SK-N-SH (cell line): ENCODE data around the gene FCHSD2.

Experiments
- CTCF ChIP-seq: fragments of 200-600 bp; sonication (generic); IDR thresholded peaks from 2 replicates; pipeline ENCODE4 v1.6.1; 2017; ENCODE audit warnings: antibody characterized with exemption, mild to moderate bottlenecking, moderate library complexity
- EP300 ChIP-seq, 2 experiments: IDR thresholded peaks; 2 replicates each; pipeline versions ENCODE4 v1.4.0 to v1.6.1; 2012; ENCODE audit warnings: borderline replicate concordance in 1 of 2, low read depth in 1 of 2, low read length in 1 of 2
- FOXM1 ChIP-seq: IDR thresholded peaks from 2 replicates; pipeline ENCODE4 v1.4.0; 2012; ENCODE audit warnings: low read depth, mild to moderate bottlenecking
- POLR2AphosphoS5 ChIP-seq: IDR thresholded peaks from 2 replicates; pipeline ENCODE4 v1.6.1; 2012; ENCODE audit warnings: low read depth, low read length
- RCOR1 ChIP-seq: fragments of 150-350 bp; IDR thresholded peaks from 2 replicates; pipeline ENCODE4 v1.6.1; 2017; ENCODE audit warnings: antibody characterized with exemption, low read length
- REST ChIP-seq: IDR thresholded peaks from 2 replicates; pipeline ENCODE4 v1.6.1; 2012; ENCODE audit warnings: mild to moderate bottlenecking, low read depth, low read length, moderate library complexity
- TCF12 ChIP-seq: IDR thresholded peaks from 2 replicates; pipeline ENCODE4 v1.4.0; 2012
- TEAD4 ChIP-seq: IDR thresholded peaks from 2 replicates; pipeline ENCODE4 v1.4.0; 2012; ENCODE audit warnings: mild to moderate bottlenecking, borderline replicate concordance; ENCODE audit not compliant: insufficient read depth

- TF ChIP-seq RCOR1 = no peak
- no peak for TF ChIP-seq TCF12
- no peak for TF ChIP-seq CTCF
- TF ChIP-seq TEAD4 = no peak
- no peak for TF ChIP-seq REST
- TF ChIP-seq POLR2AphosphoS5 = no peak
- no peak for TF ChIP-seq FOXM1
- TF ChIP-seq EP300 (IDR thresholded peaks at IDR 0.05; ENCODE audit: borderline replicate concordance in 1 of 2, low read depth in 1 of 2, low read length in 1 of 2) = no peak
Measured at GRCh38 chr11:73034331-73034730, 107.8 kb downstream of the FCHSD2 start.
